Prostate gland (tissue), 2 donors: ENCODE results near the gene SPTBN5. TPM values are rescaled to one million over a fixed set of nuclear protein-coding genes. Genes with fewer than 3 reads are reported as not detected.

Experiments
- DNase-seq: peaks from one replicate; pipeline ENCODE4 v3.0.0-alpha.2; 2019; ENCODE audit warnings: low spot score
- H3K27ac ChIP-seq, 2 donors: fragments of 200-600 bp; sonication (generic); 2 replicates each; pipeline ENCODE4 v1.5.1; 2017 to 2019
- H3K27me3 ChIP-seq: fragments of 200-600 bp; sonication (generic); replicated peaks from 2 replicates; pipeline ENCODE4 v1.5.1; 2019; ENCODE audit not compliant: insufficient read depth
- H3K36me3 ChIP-seq, 2 donors: fragments of 200-600 bp; sonication (generic); 1 replicate in 1 of 2; 2 replicates in 1 of 2; pipeline versions ENCODE4 v1.5.1 to v1.8.1; 2017 to 2019
- H3K4me1 ChIP-seq: fragments of 200-600 bp; sonication (generic); replicated peaks from 2 replicates; pipeline ENCODE4 v1.5.1; 2019
- H3K4me3 ChIP-seq, 2 donors: fragments of 200-600 bp; sonication (generic); 2 replicates each; pipeline ENCODE4 v1.5.1; 2017 to 2019
- H3K9me3 ChIP-seq: fragments of 200-600 bp; sonication (generic); 2 replicates; pipeline ENCODE4 v1.5.1; 2017
- CTCF ChIP-seq, 4 experiments: fragments of 200-600 bp in 2 of 4; fragments of 450-650 bp in 2 of 4; sonication (generic) in 2 of 4; IDR thresholded peaks; 1 replicate in 3 of 4; 2 replicates in 1 of 4; pipeline ENCODE4 v1.5.1; 2016 to 2019; ENCODE audit warnings: antibody characterized with exemption in 4 of 4, mild to moderate bottlenecking in 2 of 4, moderate library complexity in 2 of 4
- POLR2A ChIP-seq: fragments of 450-650 bp; IDR thresholded peaks from one replicate; pipeline ENCODE4 v1.6.1; 2016; ENCODE audit warnings: antibody characterized with exemption, mild to moderate bottlenecking
- POLR2AphosphoS5 ChIP-seq: sonication (generic); formaldehyde crosslinking; IDR thresholded peaks from one replicate; pipeline ENCODE4 v1.6.1; 2017; ENCODE audit warnings: antibody characterized with exemption
- WGBS: methylation state at CpG from one replicate; pipeline ENCODE4 v1.1.5; 2018; 5-methylcytosine and 5-hydroxymethylcytosine counted together
- intact Hi-C: fragments of 100-400 bp; cut with DNase I; formaldehyde crosslinking; loops from one replicate; pipeline ENCODE4 v1.14.2; 2022
- total RNA-seq, 2 donors: library from RNA; depleted of rRNA; stranded (reverse); fragments of >200 nt; gene quantifications; one replicate each; pipeline ENCODE4 v1.1.0, GENCODE V29; 2016

Gene SPTBN5
- total RNA-seq, 2 donors from 2014 or later = 1.2 to 2.2 TPM

GRCh38 chr15:41935566-41936020, 41.7 kb upstream of the SPTBN5 start:
- 84% methylated on average over 5 of the region's 5 CpGs for WGBS

GRCh38 chr15:41934843-41935242, 41.0 kb upstream of the SPTBN5 start:
- no peaks in the 10 kb centered on the region for H3K27me3 ChIP-seq
- no peak for DNase-seq
- H3K27ac ChIP-seq = peak overlapping the region; percentile 13 to 21
- no peaks in the 10 kb centered on the region for H3K9me3 ChIP-seq
- no peaks in the 10 kb centered on the region for H3K36me3 ChIP-seq
- H3K4me1 ChIP-seq = peaks cover 2% of the 10 kb centered on the region
- no peak overlapping the region for H3K4me3 ChIP-seq
- intact Hi-C loops = no loop called here
- WGBS = 76% methylated on average over 4 of the region's 4 CpGs
- TF ChIP-seq POLR2A = no peak
- TF ChIP-seq POLR2AphosphoS5 = no peak
- no peak for TF ChIP-seq CTCF (IDR thresholded peaks at IDR 0.05)

More at GRCh38 chr15:41935566-41936020, 41.7 kb upstream of the SPTBN5 start:
- DNase-seq = no peak
- intact Hi-C loops = no loop called here
- no peaks in the 10 kb centered on the region for H3K4me1 ChIP-seq
- no peaks in the 10 kb centered on the region for H3K36me3 ChIP-seq
- no peaks in the 10 kb centered on the region for H3K27me3 ChIP-seq
- no peaks in the 10 kb centered on the region for H3K9me3 ChIP-seq
- H3K27ac ChIP-seq = no peak overlapping the region
- H3K4me3 ChIP-seq = no peak overlapping the region
- TF ChIP-seq POLR2AphosphoS5 (no peak), POLR2A (no peak), CTCF (IDR thresholded peaks at IDR 0.05) (no peak)

- peaks cover 5% of the 10 kb centered on the region for H3K4me1 ChIP-seq
Observed at GRCh38 chr15:41933771-41934170, 39.9 kb upstream of the SPTBN5 start.

GRCh38 chr15:41933326-41933725, 39.5 kb upstream of the SPTBN5 start:
- Histone ChIP-seq H3K27ac (no peak overlapping the region), H3K9me3 (no peaks in the 10 kb centered on the region), H3K4me3 (no peak overlapping the region), H3K4me1 (peaks cover 5% of the 10 kb centered on the region), H3K36me3 (no peaks in the 10 kb centered on the region), H3K27me3 (no peaks in the 10 kb centered on the region)
- DNase-seq = no peak
- TF ChIP-seq CTCF (IDR thresholded peaks at IDR 0.05) (no peak), POLR2A (no peak)
- intact Hi-C loops = no loop called here
- 71% methylated on average over 7 of the region's 7 CpGs for WGBS

More at GRCh38 chr15:41933771-41934170, 39.9 kb upstream of the SPTBN5 start:
- Histone ChIP-seq H3K36me3 (no peaks in the 10 kb centered on the region), H3K27ac (peak overlapping the region in 1 of 2 donors; percentile 13), H3K27me3 (no peaks in the 10 kb centered on the region), H3K9me3 (no peaks in the 10 kb centered on the region), H3K4me3 (no peak overlapping the region)
- no peak for DNase-seq
- no peak for TF ChIP-seq POLR2AphosphoS5
- TF ChIP-seq CTCF (IDR thresholded peaks at IDR 0.05) = no peak
- no peak for TF ChIP-seq POLR2A
- intact Hi-C loops = no loop called here
- 59% methylated on average over 10 of the region's 10 CpGs for WGBS

- 70% methylated on average over 16 of the region's 16 CpGs for WGBS
- Histone ChIP-seq H3K4me1 (peaks cover 5% of the 10 kb centered on the region), H3K27ac (no peak overlapping the region), H3K36me3 (no peaks in the 10 kb centered on the region), H3K4me3 (no peak overlapping the region), H3K27me3 (no peaks in the 10 kb centered on the region), H3K9me3 (no peaks in the 10 kb centered on the region)
- TF ChIP-seq CTCF (IDR thresholded peaks at IDR 0.05) (no peak), POLR2AphosphoS5 (no peak), POLR2A (no peak)
- DNase-seq = no peak
- intact Hi-C loops = no loop called here
Observed at GRCh38 chr15:41932511-41933289, 38.8 kb upstream of the SPTBN5 start.
